GM18867 (cell line): ENCODE results near the gene TAF12.
"Not testable (repeated sequence)": the region's sequence is repeated elsewhere in the genome, so short reads cannot be mapped to it uniquely, and the experiment has no call there.

Source experiments
- ATAC-seq: cut with Tn5 transposase; IDR thresholded peaks from one replicate; pipeline ENCODE4 v1.9.1; 2021; ENCODE audit warnings: mild to moderate bottlenecking, moderate library complexity; ENCODE audit not compliant: unreplicated experiment

TAF12 gene

GRCh38 chr1:28642847-28643635, at the start of gene TAF12:
TSS of gene TAF12 (minus strand) at chr1:28643067. CDS start at chr1:28622081, 20,986 bp downstream.
- ATAC-seq = peak; percentile 83

GRCh38 chr1:28691627-28692026, 48.8 kb upstream of the TAF12 start:
- ATAC-seq = not testable (repeated sequence)

GRCh38 chr1:28684937-28685336, 42.1 kb upstream of the TAF12 start:
- no peak for ATAC-seq

GRCh38 chr1:28682840-28683239, 40.0 kb upstream of the TAF12 start:
- no peak for ATAC-seq

GRCh38 chr1:28680151-28680550, 37.3 kb upstream of the TAF12 start:
- no peak for ATAC-seq

- ATAC-seq = no peak
Observed at GRCh38 chr1:28675924-28676257, 33.0 kb upstream of the TAF12 start.

GRCh38 chr1:28672971-28673370, 30.1 kb upstream of the TAF12 start:
- ATAC-seq = not testable (repeated sequence)

GRCh38 chr1:28671254-28671780, 28.4 kb upstream of the TAF12 start:
- ATAC-seq = no peak

- ATAC-seq = peak; percentile 48
Observed at GRCh38 chr1:28668956-28669723, 26.3 kb upstream of the TAF12 start.

GRCh38 chr1:28668191-28668955, 25.5 kb upstream of the TAF12 start, which contains the start of gene GMEB1:
TSS of gene GMEB1 (plus strand) at chr1:28668784. CDS start at chr1:28683613, 14,829 bp downstream.
- peak; percentile 81 for ATAC-seq

- no peak for ATAC-seq
Observed at GRCh38 chr1:28666806-28667205, 23.9 kb upstream of the TAF12 start.

- ATAC-seq = no peak
Observed at GRCh38 chr1:28663871-28664470, 21.1 kb upstream of the TAF12 start.

GRCh38 chr1:28656335-28656734, 13.5 kb upstream of the TAF12 start:
- ATAC-seq = no peak

GRCh38 chr1:28655448-28656311, 12.8 kb upstream of the TAF12 start:
- not testable (repeated sequence) for ATAC-seq

GRCh38 chr1:28653870-28654269, 11.0 kb upstream of the TAF12 start:
- not testable (repeated sequence) for ATAC-seq

GRCh38 chr1:28653063-28653462, 10.2 kb upstream of the TAF12 start:
- ATAC-seq = not testable (repeated sequence)

GRCh38 chr1:28648474-28649198, 5.8 kb upstream of the TAF12 start, which contains the start of gene RNU11:
TSS of gene RNU11 (plus strand) at chr1:28648600.
- peak; percentile 67 for ATAC-seq

GRCh38 chr1:28648008-28648473, 5.2 kb upstream of the TAF12 start:
- peak; percentile 67 for ATAC-seq

GRCh38 chr1:28646040-28646439, 3.2 kb upstream of the TAF12 start:
- ATAC-seq = no peak
